Liver (tissue), 9 donors: ENCODE results near the gene TEX264. TPM values are rescaled to one million over a fixed set of nuclear protein-coding genes. Genes with fewer than 3 reads are reported as not detected.

ENCODE experiments used
- DNase-seq: peaks from one replicate; pipeline ENCODE4 v3.0.0-alpha.2; 2017; ENCODE audit warnings: low spot score
- H3K27ac ChIP-seq, 2 donors: one replicate each; pipeline ENCODE4 v1.7.0; 2013; ENCODE audit warnings: inconsistent platforms in 2 of 2, low read length in 2 of 2, control low read depth in 1 of 2, low read depth in 1 of 2, mild to moderate bottlenecking in 1 of 2
- H3K27me3 ChIP-seq, 4 donors: one replicate each; pipeline versions ENCODE4 v1.6.1 to v1.7.0; 2013; ENCODE audit warnings: low read length in 3 of 4, inconsistent platforms in 1 of 4, mild to moderate bottlenecking in 1 of 4, moderate library complexity in 1 of 4; ENCODE audit not compliant: control insufficient read depth in 4 of 4, insufficient read depth in 4 of 4
- H3K36me3 ChIP-seq, 4 donors: one replicate each; pipeline versions ENCODE4 v1.6.1 to v1.7.0; 2013; ENCODE audit warnings: low read length in 3 of 4, mild to moderate bottlenecking in 3 of 4, low read depth in 1 of 4, moderate library complexity in 1 of 4; ENCODE audit not compliant: control insufficient read depth in 4 of 4, insufficient read depth in 3 of 4
- H3K4me1 ChIP-seq, 4 donors: one replicate each; pipeline versions ENCODE4 v1.6.1 to v1.7.0; 2013; ENCODE audit warnings: low read length in 3 of 4, mild to moderate bottlenecking in 3 of 4, moderate library complexity in 1 of 4; ENCODE audit not compliant: control insufficient read depth in 4 of 4, insufficient read depth in 4 of 4
- H3K4me3 ChIP-seq, 3 donors: one replicate each; pipeline versions ENCODE4 v1.6.1 to v1.7.0; 2013; ENCODE audit warnings: low read length in 3 of 3, control low read depth in 1 of 3, low read depth in 1 of 3, mild to moderate bottlenecking in 1 of 3
- H3K9ac ChIP-seq, 2 donors: one replicate each; pipeline ENCODE4 v1.7.0; 2013; ENCODE audit warnings: low read length in 2 of 2, mild to moderate bottlenecking in 2 of 2, moderate library complexity in 2 of 2, control low read depth in 1 of 2, low read depth in 1 of 2
- H3K9me3 ChIP-seq, 4 donors: one replicate each; pipeline versions ENCODE4 v1.6.1 to v1.7.0; 2013; ENCODE audit warnings: low read length in 3 of 4; ENCODE audit not compliant: control insufficient read depth in 4 of 4
- EGR1 ChIP-seq, 2 donors: IDR thresholded peaks; 2 replicates each; pipeline ENCODE4 v1.6.1; 2016 to 2018; ENCODE audit warnings: antibody characterized with exemption in 2 of 2, low read depth in 2 of 2
- FOXA1 ChIP-seq: IDR thresholded peaks from 2 replicates; pipeline ENCODE4 v1.6.1; 2016; ENCODE audit warnings: antibody characterized with exemption
- FOXA2 ChIP-seq: IDR thresholded peaks from 2 replicates; pipeline ENCODE4 v1.6.1; 2016; ENCODE audit warnings: antibody characterized with exemption
- GABPA ChIP-seq, 2 donors: IDR thresholded peaks in 1 of 2; conservative IDR thresholded peaks in 1 of 2; 2 replicates each; pipeline ENCODE4 v1.6.1; 2016; ENCODE audit warnings: antibody characterized with exemption in 2 of 2, mild to moderate bottlenecking in 1 of 2, moderate library complexity in 1 of 2
- HNF4A ChIP-seq, 2 donors: conservative IDR thresholded peaks; 2 replicates each; pipeline ENCODE4 v1.6.1; 2016; ENCODE audit warnings: antibody characterized with exemption in 2 of 2, mild to moderate bottlenecking in 2 of 2
- HNF4G ChIP-seq: IDR thresholded peaks from 2 replicates; pipeline ENCODE4 v1.6.1; 2016; ENCODE audit warnings: antibody characterized with exemption
- JUND ChIP-seq, 2 donors: IDR thresholded peaks; 2 replicates each; pipeline ENCODE4 v1.6.1; 2016; ENCODE audit warnings: antibody characterized with exemption in 2 of 2
- NR2F2 ChIP-seq: IDR thresholded peaks from 2 replicates; pipeline ENCODE4 v1.6.1; 2016; ENCODE audit warnings: antibody characterized with exemption
- RXRA ChIP-seq, 2 donors: IDR thresholded peaks; 2 replicates each; pipeline ENCODE4 v1.6.1; 2017 to 2018; ENCODE audit warnings: antibody characterized with exemption in 2 of 2, mild to moderate bottlenecking in 1 of 2
- SP1 ChIP-seq: IDR thresholded peaks from 2 replicates; pipeline ENCODE4 v1.6.1; 2018; ENCODE audit warnings: antibody characterized with exemption, mild to moderate bottlenecking
- TAF1 ChIP-seq: conservative IDR thresholded peaks from 2 replicates; pipeline ENCODE4 v1.6.1; 2016; ENCODE audit warnings: antibody characterized with exemption, mild to moderate bottlenecking
- YY1 ChIP-seq: IDR thresholded peaks from 2 replicates; pipeline ENCODE4 v1.6.1; 2016; ENCODE audit warnings: antibody characterized with exemption, mild to moderate bottlenecking
- WGBS: extraction: QIAGEN DNeasy Blood & Tissue Kit; methylation state at CpG from one replicate; pipeline ENCODE4 v1.1.7; 2013; 5-methylcytosine and 5-hydroxymethylcytosine counted together
- polyA plus RNA-seq, 2 donors: library from polyadenylated mRNA; stranded (reverse) in 1 of 2; unstranded in 1 of 2; fragments of 200-250 nt in 1 of 2; fragments of >200 nt in 1 of 2; fragmentation: Nextera tagmentation in 1 of 2; extraction: Ambion mirVana in 1 of 2; gene quantifications; one replicate each; pipeline versions ENCODE4 v1.2.1 to v1.2.3, GENCODE V29; 2013 to 2015
- total RNA-seq, 2 donors: library from RNA; depleted of rRNA; stranded (reverse); fragments of >200 nt; gene quantifications; one replicate each; pipeline ENCODE4 v1.2.3, GENCODE V29; 2014
- TF ChIP-seq, protein P1 (sequence below): IDR thresholded peaks from 2 replicates; pipeline ENCODE4 v1.6.1; 2016; ENCODE audit warnings: antibody characterized with exemption, mild to moderate bottlenecking
- TF ChIP-seq, protein P2 (sequence below): fragments of 150-350 bp; IDR thresholded peaks from 2 replicates; pipeline ENCODE4 v1.5.1; 2017; ENCODE audit warnings: improper control_type of control experiment, low read depth, low read length; ENCODE audit not compliant: missing input control
- TF ChIP-seq, protein P3 (sequence below): IDR thresholded peaks from 2 replicates; pipeline ENCODE4 v1.6.1; 2016; ENCODE audit warnings: antibody characterized with exemption
- TF ChIP-seq, protein P4 (sequence below): IDR thresholded peaks from 2 replicates; pipeline ENCODE4 v1.6.1; 2016; ENCODE audit warnings: antibody characterized with exemption
- donor health status: healthy.
- donor health status: healthy.
- donor health status: healthy.
- donor health status: healthy.
- donor health status: healthy.

The TEX264 gene
- total and polyA plus RNA-seq, 4 donors, result 21.2 to 48.4 (median 35.6) TPM

DNA sequence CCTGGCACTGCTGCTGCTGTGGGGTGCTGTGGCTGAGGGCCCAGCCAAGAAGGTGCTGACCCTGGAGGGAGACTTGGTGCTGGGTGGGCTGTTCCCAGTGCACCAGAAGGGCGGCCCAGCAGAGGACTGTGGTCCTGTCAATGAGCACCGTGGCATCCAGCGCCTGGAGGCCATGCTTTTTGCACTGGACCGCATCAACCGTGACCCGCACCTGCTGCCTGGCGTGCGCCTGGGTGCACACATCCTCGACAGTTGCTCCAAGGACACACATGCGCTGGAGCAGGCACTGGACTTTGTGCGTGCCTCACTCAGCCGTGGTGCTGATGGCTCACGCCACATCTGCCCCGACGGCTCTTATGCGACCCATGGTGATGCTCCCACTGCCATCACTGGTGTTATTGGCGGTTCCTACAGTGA lies 38.0 kb downstream of the TEX264 start:
- peaks cover 0 to 9% (median 6%) of the 10 kb centered on the region in 4 donors for H3K36me3 ChIP-seq
- H3K9ac ChIP-seq, result no peak overlapping the region
- H3K27me3 ChIP-seq, result no peaks in the 10 kb centered on the region
- H3K27ac ChIP-seq, result no peak overlapping the region
- 96% methylated on average over 17 of the region's 17 CpGs for WGBS
- TF ChIP-seq HNF4G (no peak), RXRA (IDR thresholded peaks at IDR 0.05) (no peak), NR2F2 (no peak), FOXA2 (no peak), HNF4A (conservative IDR thresholded peaks at IDR 0.05) (no peak), TAF1 (no peak), EGR1 (IDR thresholded peaks at IDR 0.05; ENCODE audit: low read depth in 2 of 2) (no peak)
- TF ChIP-seq, protein P1, sequence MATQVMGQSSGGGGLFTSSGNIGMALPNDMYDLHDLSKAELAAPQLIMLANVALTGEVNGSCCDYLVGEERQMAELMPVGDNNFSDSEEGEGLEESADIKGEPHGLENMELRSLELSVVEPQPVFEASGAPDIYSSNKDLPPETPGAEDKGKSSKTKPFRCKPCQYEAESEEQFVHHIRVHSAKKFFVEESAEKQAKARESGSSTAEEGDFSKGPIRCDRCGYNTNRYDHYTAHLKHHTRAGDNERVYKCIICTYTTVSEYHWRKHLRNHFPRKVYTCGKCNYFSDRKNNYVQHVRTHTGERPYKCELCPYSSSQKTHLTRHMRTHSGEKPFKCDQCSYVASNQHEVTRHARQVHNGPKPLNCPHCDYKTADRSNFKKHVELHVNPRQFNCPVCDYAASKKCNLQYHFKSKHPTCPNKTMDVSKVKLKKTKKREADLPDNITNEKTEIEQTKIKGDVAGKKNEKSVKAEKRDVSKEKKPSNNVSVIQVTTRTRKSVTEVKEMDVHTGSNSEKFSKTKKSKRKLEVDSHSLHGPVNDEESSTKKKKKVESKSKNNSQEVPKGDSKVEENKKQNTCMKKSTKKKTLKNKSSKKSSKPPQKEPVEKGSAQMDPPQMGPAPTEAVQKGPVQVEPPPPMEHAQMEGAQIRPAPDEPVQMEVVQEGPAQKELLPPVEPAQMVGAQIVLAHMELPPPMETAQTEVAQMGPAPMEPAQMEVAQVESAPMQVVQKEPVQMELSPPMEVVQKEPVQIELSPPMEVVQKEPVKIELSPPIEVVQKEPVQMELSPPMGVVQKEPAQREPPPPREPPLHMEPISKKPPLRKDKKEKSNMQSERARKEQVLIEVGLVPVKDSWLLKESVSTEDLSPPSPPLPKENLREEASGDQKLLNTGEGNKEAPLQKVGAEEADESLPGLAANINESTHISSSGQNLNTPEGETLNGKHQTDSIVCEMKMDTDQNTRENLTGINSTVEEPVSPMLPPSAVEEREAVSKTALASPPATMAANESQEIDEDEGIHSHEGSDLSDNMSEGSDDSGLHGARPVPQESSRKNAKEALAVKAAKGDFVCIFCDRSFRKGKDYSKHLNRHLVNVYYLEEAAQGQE, result no peak
- TF ChIP-seq, protein P2, sequence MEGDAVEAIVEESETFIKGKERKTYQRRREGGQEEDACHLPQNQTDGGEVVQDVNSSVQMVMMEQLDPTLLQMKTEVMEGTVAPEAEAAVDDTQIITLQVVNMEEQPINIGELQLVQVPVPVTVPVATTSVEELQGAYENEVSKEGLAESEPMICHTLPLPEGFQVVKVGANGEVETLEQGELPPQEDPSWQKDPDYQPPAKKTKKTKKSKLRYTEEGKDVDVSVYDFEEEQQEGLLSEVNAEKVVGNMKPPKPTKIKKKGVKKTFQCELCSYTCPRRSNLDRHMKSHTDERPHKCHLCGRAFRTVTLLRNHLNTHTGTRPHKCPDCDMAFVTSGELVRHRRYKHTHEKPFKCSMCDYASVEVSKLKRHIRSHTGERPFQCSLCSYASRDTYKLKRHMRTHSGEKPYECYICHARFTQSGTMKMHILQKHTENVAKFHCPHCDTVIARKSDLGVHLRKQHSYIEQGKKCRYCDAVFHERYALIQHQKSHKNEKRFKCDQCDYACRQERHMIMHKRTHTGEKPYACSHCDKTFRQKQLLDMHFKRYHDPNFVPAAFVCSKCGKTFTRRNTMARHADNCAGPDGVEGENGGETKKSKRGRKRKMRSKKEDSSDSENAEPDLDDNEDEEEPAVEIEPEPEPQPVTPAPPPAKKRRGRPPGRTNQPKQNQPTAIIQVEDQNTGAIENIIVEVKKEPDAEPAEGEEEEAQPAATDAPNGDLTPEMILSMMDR, result no peak
- peaks cover 0 to 4% (median 1%) of the 10 kb centered on the region in 4 donors for H3K4me1 ChIP-seq
- H3K4me3 ChIP-seq, result no peak overlapping the region
- no peaks in the 10 kb centered on the region for H3K9me3 ChIP-seq
- DNase-seq, result no peak

DNA sequence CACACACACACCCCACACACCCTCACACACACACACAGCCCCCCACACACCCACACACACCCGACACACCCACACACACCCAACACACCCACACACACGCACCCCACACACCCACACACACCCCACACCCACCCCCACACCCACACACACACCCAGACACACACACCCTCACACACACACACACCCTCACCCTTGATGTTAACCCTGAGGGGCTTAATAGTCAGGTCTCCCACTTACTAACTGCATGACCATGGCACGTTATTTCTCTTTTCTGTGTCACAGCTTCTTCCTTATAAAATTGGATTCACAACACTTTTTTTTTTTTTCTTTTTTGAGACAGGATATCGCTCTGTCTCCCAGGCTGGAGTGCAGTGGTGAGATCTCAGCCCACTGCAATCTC lies 38.6 kb downstream of the TEX264 start:
- TF ChIP-seq YY1 (no peak), HNF4G (no peak), GABPA (IDR thresholded peaks at IDR 0.05 in 1 of 2, conservative IDR thresholded peaks at IDR 0.05 in 1 of 2) (no peak), RXRA (IDR thresholded peaks at IDR 0.05) (no peak), SP1 (no peak), JUND (IDR thresholded peaks at IDR 0.05) (no peak), EGR1 (IDR thresholded peaks at IDR 0.05; ENCODE audit: low read depth in 2 of 2) (no peak), FOXA1 (no peak), HNF4A (conservative IDR thresholded peaks at IDR 0.05) (no peak), NR2F2 (no peak), FOXA2 (no peak)
- TF ChIP-seq, protein P3, sequence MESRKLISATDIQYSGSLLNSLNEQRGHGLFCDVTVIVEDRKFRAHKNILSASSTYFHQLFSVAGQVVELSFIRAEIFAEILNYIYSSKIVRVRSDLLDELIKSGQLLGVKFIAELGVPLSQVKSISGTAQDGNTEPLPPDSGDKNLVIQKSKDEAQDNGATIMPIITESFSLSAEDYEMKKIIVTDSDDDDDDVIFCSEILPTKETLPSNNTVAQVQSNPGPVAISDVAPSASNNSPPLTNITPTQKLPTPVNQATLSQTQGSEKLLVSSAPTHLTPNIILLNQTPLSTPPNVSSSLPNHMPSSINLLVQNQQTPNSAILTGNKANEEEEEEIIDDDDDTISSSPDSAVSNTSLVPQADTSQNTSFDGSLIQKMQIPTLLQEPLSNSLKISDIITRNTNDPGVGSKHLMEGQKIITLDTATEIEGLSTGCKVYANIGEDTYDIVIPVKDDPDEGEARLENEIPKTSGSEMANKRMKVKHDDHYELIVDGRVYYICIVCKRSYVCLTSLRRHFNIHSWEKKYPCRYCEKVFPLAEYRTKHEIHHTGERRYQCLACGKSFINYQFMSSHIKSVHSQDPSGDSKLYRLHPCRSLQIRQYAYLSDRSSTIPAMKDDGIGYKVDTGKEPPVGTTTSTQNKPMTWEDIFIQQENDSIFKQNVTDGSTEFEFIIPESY, result no peak
- TF ChIP-seq, protein P2, result no peak
- TF ChIP-seq, protein P4, sequence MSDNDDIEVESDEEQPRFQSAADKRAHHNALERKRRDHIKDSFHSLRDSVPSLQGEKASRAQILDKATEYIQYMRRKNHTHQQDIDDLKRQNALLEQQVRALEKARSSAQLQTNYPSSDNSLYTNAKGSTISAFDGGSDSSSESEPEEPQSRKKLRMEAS, result no peak
- TF ChIP-seq, protein P1, result no peak
- H3K27ac ChIP-seq, result no peak overlapping the region
- DNase-seq, result no peak
- H3K9ac ChIP-seq, result no peak overlapping the region
- H3K9me3 ChIP-seq, result no peaks in the 10 kb centered on the region
- peaks cover 0 to 4% (median 1%) of the 10 kb centered on the region in 4 donors for H3K4me1 ChIP-seq
- 77% methylated on average over 4 of the region's 4 CpGs for WGBS
- peaks cover 0 to 4% (median 2%) of the 10 kb centered on the region in 4 donors for H3K36me3 ChIP-seq
- no peaks in the 10 kb centered on the region for H3K27me3 ChIP-seq
- no peak overlapping the region for H3K4me3 ChIP-seq
